K562 (cell line): ENCODE data around the gene PSPC1. TPM values are rescaled to one million over a fixed set of nuclear protein-coding genes. Genes with fewer than 3 reads are reported as not detected.

ENCODE experiments used
- ATAC-seq: fragments of 200-7000 bp; cut with Tn5 transposase; 3 replicates; pipeline ENCODE4 v1.9.1; 2020; ENCODE audit warnings: moderate library complexity
- BruUV-seq: library from RNA; stranded (reverse); fragments of 400-500 nt; replicated peaks from 2 replicates; lab custom pipeline; 2021; lab: Mats Ljungman, UMichigan
- CTCF ChIA-PET: fragments of 300-600 bp; formaldehyde crosslinking; extraction: SDS; loops from one replicate; lab custom pipeline; 2021; ENCODE audit warnings: low intra/inter-chr PET ratio; lab: Yijun Ruan, JAX
- POLR2A ChIA-PET: fragments of 300-600, 350-650 bp; sonication (Branson Sonifier 250); formaldehyde crosslinking; extraction: SDS; loops from one replicate; lab custom pipeline; 2021; ENCODE audit warnings: antibody characterized with exemption, inconsistent platforms; lab: Yijun Ruan, JAX
- DNase-seq, 4 experiments: peaks; one replicate each; pipeline versions ENCODE4 v3.0.0 to v3.0.0-alpha.2; 2011 to 2018; ENCODE audit warnings: low spot score in 3 of 4, mixed read lengths in 3 of 4; ENCODE audit errors: extremely low read depth in 1 of 4
- FAIRE-seq: peaks from 2 replicates; lab custom pipeline; 2011; peaks lifted over from hg19 to GRCh38; lab: Jason Lieb, UNC
- H2AFZ ChIP-seq: 2 replicates; pipeline ENCODE4 v1.6.0; 2011; ENCODE audit warnings: low read depth, low read length, control low read depth, inconsistent platforms
- H3K27ac ChIP-seq: fragments of 200-600 bp; 3 replicates; pipeline ENCODE4 v1.8.0; 2011; ENCODE audit warnings: low read depth, mild to moderate bottlenecking, control low read depth, inconsistent platforms, low read length, moderate library complexity, mixed read lengths; ENCODE audit errors: extremely low read depth
- H3K27me3 ChIP-seq, 2 experiments: fragments of 300-600 bp in 1 of 2; 2 replicates in 1 of 2; 3 replicates in 1 of 2; pipeline versions ENCODE4 v1.6.0 to v1.8.0; 2011; ENCODE audit warnings: inconsistent platforms in 2 of 2, low read length in 2 of 2, mild to moderate bottlenecking in 1 of 2, mixed read lengths in 1 of 2, moderate library complexity in 1 of 2; ENCODE audit not compliant: control insufficient read depth in 2 of 2, insufficient read depth in 2 of 2
- H3K36me3 ChIP-seq: fragments of 300-600 bp; 3 replicates; pipeline ENCODE4 v1.8.0; 2011; ENCODE audit warnings: mild to moderate bottlenecking, low read length, inconsistent platforms; ENCODE audit not compliant: control insufficient read depth, insufficient read depth
- H3K4me1 ChIP-seq, 2 experiments: fragments of 200-600 bp in 1 of 2; replicated peaks in 1 of 2; 2 replicates in 1 of 2; 3 replicates in 1 of 2; pipeline versions ENCODE4 v1.5.1 to v1.8.0; 2011; ENCODE audit warnings: inconsistent platforms in 2 of 2, low read length in 2 of 2, mild to moderate bottlenecking in 1 of 2, mixed read lengths in 1 of 2, moderate library complexity in 1 of 2; ENCODE audit not compliant: control insufficient read depth in 2 of 2, insufficient read depth in 2 of 2
- H3K4me2 ChIP-seq: 2 replicates; pipeline ENCODE4 v1.6.1; 2011; ENCODE audit warnings: low read length, control low read depth, inconsistent platforms, mixed read lengths; ENCODE audit not compliant: insufficient read depth
- H3K4me3 ChIP-seq: fragments of 200-600 bp; sonication (generic), shearing (Covaris generic); 2 replicates; pipeline ENCODE4 v1.5.1; 2016; ENCODE audit warnings: control low read depth, inconsistent platforms
- H3K79me2 ChIP-seq: fragments of 200-600 bp; 3 replicates; pipeline ENCODE4 v1.8.0; 2011; ENCODE audit warnings: low read length, inconsistent platforms; ENCODE audit not compliant: control insufficient read depth, insufficient read depth
- H3K9ac ChIP-seq, 2 experiments: 2 replicates each; pipeline versions ENCODE4 v1.6.0 to v1.6.1; 2011; ENCODE audit warnings: low read depth in 2 of 2, low read length in 2 of 2, control low read depth in 1 of 2, inconsistent platforms in 1 of 2, mild to moderate bottlenecking in 1 of 2, mixed read lengths in 1 of 2; ENCODE audit not compliant: insufficient read depth in 1 of 2
- H3K9me1 ChIP-seq: one replicate; pipeline ENCODE4 v1.6.0; 2011; ENCODE audit warnings: inconsistent platforms, mild to moderate bottlenecking, low read length, moderate library complexity; ENCODE audit not compliant: control insufficient read depth, insufficient read depth
- H3K9me3 ChIP-seq: replicated peaks from 2 replicates; pipeline ENCODE4 v1.5.1; 2011; ENCODE audit warnings: low read depth, low read length, inconsistent platforms; ENCODE audit not compliant: control insufficient read depth, insufficient read depth
- H4K20me1 ChIP-seq: replicated peaks from 2 replicates; pipeline ENCODE4 v1.6.1; 2011; ENCODE audit warnings: low read length, inconsistent platforms, mixed read lengths; ENCODE audit not compliant: control insufficient read depth, insufficient read depth
- CBX3 ChIP-seq, 2 experiments: IDR thresholded peaks; 1 replicate in 1 of 2; 2 replicates in 1 of 2; pipeline ENCODE4 v1.6.1; 2012; ENCODE audit warnings: inconsistent platforms in 2 of 2, low read length in 2 of 2, borderline replicate concordance in 1 of 2, control low read depth in 1 of 2
- ESRRB ChIP-seq: fragments of 250-450 bp; sonication (Bioruptor Pico); IDR thresholded peaks from 2 replicates; pipeline ENCODE4 v1.5.0; 2020; ENCODE audit warnings: mild to moderate bottlenecking, moderate library complexity, borderline replicate concordance
- FOXA1 ChIP-seq: fragments of 450-650 bp; IDR thresholded peaks from 2 replicates; pipeline ENCODE4 v1.6.1; 2016; ENCODE audit warnings: mild to moderate bottlenecking, borderline replicate concordance
- NFXL1 ChIP-seq: fragments of 450-650 bp; formaldehyde crosslinking; IDR thresholded peaks from 2 replicates; pipeline ENCODE4 v1.4.0; 2021; ENCODE audit warnings: mild to moderate bottlenecking
- POLR2AphosphoS2 ChIP-seq: IDR thresholded peaks from 2 replicates; pipeline ENCODE4 v1.6.1; 2012; ENCODE audit warnings: low read length, improper control_type of control experiment
- RB1 ChIP-seq: fragments of 450-650 bp; IDR thresholded peaks from 2 replicates; pipeline ENCODE4 v1.6.1; 2017; ENCODE audit warnings: low read depth, mild to moderate bottlenecking
- RFX1 ChIP-seq: fragments of 450-650 bp; IDR thresholded peaks from 2 replicates; pipeline ENCODE4 v1.6.1; 2016; ENCODE audit warnings: mild to moderate bottlenecking, moderate library complexity
- SP1 ChIP-seq: sonication (generic); formaldehyde crosslinking; IDR thresholded peaks from 2 replicates; pipeline ENCODE4 v1.8.1; 2022; ENCODE audit warnings: mild to moderate bottlenecking, missing genetic modification reagents
- TRIM28 ChIP-seq: fragments of 450-650 bp; IDR thresholded peaks from 2 replicates; pipeline ENCODE4 v1.6.1; 2017
- ZFP30 ChIP-seq: fragments of 250-450 bp; sonication (Bioruptor Pico); IDR thresholded peaks from 2 replicates; pipeline ENCODE4 v1.8.0; 2022; ENCODE audit warnings: moderate library complexity, mild to moderate bottlenecking, inconsistent platforms, borderline replicate concordance
- ZFP36 ChIP-seq: fragments of 150-350 bp; IDR thresholded peaks from 2 replicates; pipeline ENCODE4 v1.6.1; 2018; ENCODE audit warnings: low read length, low read depth; ENCODE audit not compliant: partially characterized antibody
- ZNF184 ChIP-seq: sonication (generic); formaldehyde crosslinking; IDR thresholded peaks from 2 replicates; pipeline ENCODE4 v1.5.0; 2020; ENCODE audit warnings: missing genetic modification reagents
- WGBS: fragments of 100-300 bp; shearing (Covaris generic); methylation state at CpG from one replicate; pipeline ENCODE4 v1.1.6; 2016; ENCODE audit warnings: low coverage, mixed read lengths; ENCODE audit not compliant: insufficient coverage; ENCODE audit errors: missing lambda C conversion rate; 5-methylcytosine and 5-hydroxymethylcytosine counted together
- in situ Hi-C: fragments of 300-500 bp; cut with MboI; formaldehyde crosslinking; loops from 4 replicates; pipeline ENCODE4 v1.15.0; 2018; ENCODE audit warnings: inconsistent platforms, mixed read lengths
- intact Hi-C: fragments of 100-400 bp; cut with micrococcal nuclease; formaldehyde crosslinking; loops from 2 replicates; pipeline ENCODE4 v1.14.2; 2022
- polyA plus RNA-seq, 8 experiments: library from polyadenylated mRNA; depleted of rRNA in 4 of 8; stranded (reverse) in 5 of 8; unstranded in 3 of 8; fragments of >200 nt; fragmentation: Nextera tagmentation in 2 of 8; fragmentation: Illumina TruSeq in 1 of 8; extraction: Ambion mirVana in 2 of 8; extraction: Trizol in 1 of 8; gene quantifications; 2 replicates each; pipeline versions ENCODE4 v1.2.1 to v1.2.3, GENCODE V29; 2011 to 2014; ENCODE audit warnings: inconsistent platforms in 1 of 8, missing spikeins in 1 of 8
- total RNA-seq, 7 experiments: library from RNA; depleted of rRNA in 6 of 7; stranded (reverse); fragments of >200 nt in 6 of 7; fragmentation: Illumina TruSeq in 2 of 7; extraction: Trizol in 2 of 7; gene quantifications; 2 replicates each; pipeline versions ENCODE4 v1.2.1 to v1.2.3, GENCODE V29; 2011 to 2021; ENCODE audit warnings: low replicate concordance in 1 of 7
- TF ChIP-seq, protein P1 (sequence below), 3 experiments: fragments of 200-800 bp in 1 of 3; fragments of 250-450 bp in 1 of 3; fragments of 450-650 bp in 1 of 3; sonication (Bioruptor Pico) in 1 of 3; sonication (Bioruptor generic) in 1 of 3; formaldehyde crosslinking in 1 of 3; IDR thresholded peaks; 2 replicates each; pipeline versions ENCODE4 v1.6.1 to v1.8.0; 2016 to 2022; ENCODE audit warnings: mild to moderate bottlenecking in 2 of 3, missing genetic modification characterization in 2 of 3, missing compliant biosample characterization in 1 of 3, moderate library complexity in 1 of 3
- TF ChIP-seq, protein P2 (sequence below), 2 experiments: IDR thresholded peaks in 1 of 2; conservative IDR thresholded peaks in 1 of 2; 2 replicates each; pipeline ENCODE4 v1.6.1; 2016; ENCODE audit warnings: low read depth in 2 of 2, mild to moderate bottlenecking in 1 of 2, missing compliant biosample characterization in 1 of 2, missing genetic modification characterization in 1 of 2, moderate library complexity in 1 of 2
- TF ChIP-seq, protein P3 (sequence below): fragments of 450-650 bp; IDR thresholded peaks from 2 replicates; pipeline ENCODE4 v1.6.1; 2016; ENCODE audit warnings: mild to moderate bottlenecking

Gene PSPC1
- total and polyA plus RNA-seq, 9 of the 15 experiments (the other 6 are each of a cell fraction or from before 2014, with no cell fraction given): 8.6 to 60.4 (median 42.4) TPM

DNA sequence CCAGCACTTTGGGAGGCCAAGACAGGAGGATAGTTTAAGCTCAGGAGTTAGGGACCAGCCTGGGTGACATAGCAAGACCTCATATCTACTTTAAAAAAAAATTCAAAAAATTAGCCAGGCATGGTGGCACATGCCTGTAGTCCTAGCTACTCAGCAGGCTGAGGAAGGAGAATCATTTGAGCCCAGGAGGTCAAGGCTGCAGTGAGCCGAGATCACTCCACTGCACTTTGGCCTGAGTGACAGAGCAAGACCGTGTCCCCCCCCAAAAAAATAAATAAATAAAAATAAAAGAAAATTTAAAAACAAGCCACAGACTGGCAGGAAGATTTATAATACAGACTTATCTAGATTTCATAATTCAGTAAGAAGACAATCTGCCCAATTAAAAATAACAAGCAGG is 14.8 kb downstream of the PSPC1 start:
- no peaks in the 10 kb centered on the region for H3K9me3 ChIP-seq
- no peak overlapping the region for H3K9ac ChIP-seq
- H3K27ac ChIP-seq: no peak overlapping the region
- no peak for ATAC-seq
- FAIRE-seq: no peak
- H3K9me1 ChIP-seq: no peaks in the 10 kb centered on the region
- H4K20me1 ChIP-seq: 0 out of 2 replicates have a peak, but pooled peaks cover 3% of the 10 kb centered on the region
- no peaks in the 10 kb centered on the region for H3K4me1 ChIP-seq
- no peaks in the 10 kb centered on the region for H3K27me3 ChIP-seq
- no peak overlapping the region for H3K4me2 ChIP-seq
- no peak overlapping the region for H3K4me3 ChIP-seq
- in situ Hi-C loops: no loop called here
- ChIA-PET POLR2A (no interaction called here), CTCF (no interaction called here)
- TF ChIP-seq RFX1 (no peak), NFXL1 (no peak), TRIM28 (no peak), ZFP36 (no peak), ZFP30 (no peak), FOXA1 (no peak), CBX3 (IDR thresholded peaks at IDR 0.05; ENCODE audit: borderline replicate concordance in 1 of 2, low read length in 2 of 2) (no peak), RB1 (no peak), POLR2AphosphoS2 (no peak), ESRRB (CRISPR knock-in tag) (no peak), ZNF184 (no peak), SP1 (CRISPR knock-in tag) (no peak)
- TF ChIP-seq, protein P1, sequence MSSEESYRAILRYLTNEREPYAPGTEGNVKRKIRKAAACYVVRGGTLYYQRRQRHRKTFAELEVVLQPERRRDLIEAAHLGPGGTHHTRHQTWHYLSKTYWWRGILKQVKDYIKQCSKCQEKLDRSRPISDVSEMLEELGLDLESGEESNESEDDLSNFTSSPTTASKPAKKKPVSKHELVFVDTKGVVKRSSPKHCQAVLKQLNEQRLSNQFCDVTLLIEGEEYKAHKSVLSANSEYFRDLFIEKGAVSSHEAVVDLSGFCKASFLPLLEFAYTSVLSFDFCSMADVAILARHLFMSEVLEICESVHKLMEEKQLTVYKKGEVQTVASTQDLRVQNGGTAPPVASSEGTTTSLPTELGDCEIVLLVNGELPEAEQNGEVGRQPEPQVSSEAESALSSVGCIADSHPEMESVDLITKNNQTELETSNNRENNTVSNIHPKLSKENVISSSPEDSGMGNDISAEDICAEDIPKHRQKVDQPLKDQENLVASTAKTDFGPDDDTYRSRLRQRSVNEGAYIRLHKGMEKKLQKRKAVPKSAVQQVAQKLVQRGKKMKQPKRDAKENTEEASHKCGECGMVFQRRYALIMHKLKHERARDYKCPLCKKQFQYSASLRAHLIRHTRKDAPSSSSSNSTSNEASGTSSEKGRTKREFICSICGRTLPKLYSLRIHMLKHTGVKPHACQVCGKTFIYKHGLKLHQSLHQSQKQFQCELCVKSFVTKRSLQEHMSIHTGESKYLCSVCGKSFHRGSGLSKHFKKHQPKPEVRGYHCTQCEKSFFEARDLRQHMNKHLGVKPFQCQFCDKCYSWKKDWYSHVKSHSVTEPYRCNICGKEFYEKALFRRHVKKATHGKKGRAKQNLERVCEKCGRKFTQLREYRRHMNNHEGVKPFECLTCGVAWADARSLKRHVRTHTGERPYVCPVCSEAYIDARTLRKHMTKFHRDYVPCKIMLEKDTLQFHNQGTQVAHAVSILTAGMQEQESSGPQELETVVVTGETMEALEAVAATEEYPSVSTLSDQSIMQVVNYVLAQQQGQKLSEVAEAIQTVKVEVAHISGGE (CRISPR knock-in tag; IDR thresholded peaks at IDR 0.05): no peak
- TF ChIP-seq, protein P2, sequence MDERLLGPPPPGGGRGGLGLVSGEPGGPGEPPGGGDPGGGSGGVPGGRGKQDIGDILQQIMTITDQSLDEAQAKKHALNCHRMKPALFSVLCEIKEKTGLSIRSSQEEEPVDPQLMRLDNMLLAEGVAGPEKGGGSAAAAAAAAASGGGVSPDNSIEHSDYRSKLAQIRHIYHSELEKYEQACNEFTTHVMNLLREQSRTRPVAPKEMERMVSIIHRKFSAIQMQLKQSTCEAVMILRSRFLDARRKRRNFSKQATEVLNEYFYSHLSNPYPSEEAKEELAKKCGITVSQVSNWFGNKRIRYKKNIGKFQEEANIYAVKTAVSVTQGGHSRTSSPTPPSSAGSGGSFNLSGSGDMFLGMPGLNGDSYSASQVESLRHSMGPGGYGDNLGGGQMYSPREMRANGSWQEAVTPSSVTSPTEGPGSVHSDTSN (CRISPR knock-in tag; IDR thresholded peaks at IDR 0.05; ENCODE audit: low read depth): no peak
- TF ChIP-seq, protein P2 (tag; conservative IDR thresholded peaks at IDR 0.05; ENCODE audit: low read depth): no peak
- TF ChIP-seq, protein P3, sequence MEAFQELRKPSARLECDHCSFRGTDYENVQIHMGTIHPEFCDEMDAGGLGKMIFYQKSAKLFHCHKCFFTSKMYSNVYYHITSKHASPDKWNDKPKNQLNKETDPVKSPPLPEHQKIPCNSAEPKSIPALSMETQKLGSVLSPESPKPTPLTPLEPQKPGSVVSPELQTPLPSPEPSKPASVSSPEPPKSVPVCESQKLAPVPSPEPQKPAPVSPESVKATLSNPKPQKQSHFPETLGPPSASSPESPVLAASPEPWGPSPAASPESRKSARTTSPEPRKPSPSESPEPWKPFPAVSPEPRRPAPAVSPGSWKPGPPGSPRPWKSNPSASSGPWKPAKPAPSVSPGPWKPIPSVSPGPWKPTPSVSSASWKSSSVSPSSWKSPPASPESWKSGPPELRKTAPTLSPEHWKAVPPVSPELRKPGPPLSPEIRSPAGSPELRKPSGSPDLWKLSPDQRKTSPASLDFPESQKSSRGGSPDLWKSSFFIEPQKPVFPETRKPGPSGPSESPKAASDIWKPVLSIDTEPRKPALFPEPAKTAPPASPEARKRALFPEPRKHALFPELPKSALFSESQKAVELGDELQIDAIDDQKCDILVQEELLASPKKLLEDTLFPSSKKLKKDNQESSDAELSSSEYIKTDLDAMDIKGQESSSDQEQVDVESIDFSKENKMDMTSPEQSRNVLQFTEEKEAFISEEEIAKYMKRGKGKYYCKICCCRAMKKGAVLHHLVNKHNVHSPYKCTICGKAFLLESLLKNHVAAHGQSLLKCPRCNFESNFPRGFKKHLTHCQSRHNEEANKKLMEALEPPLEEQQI: no peak
- peaks cover 87% of the 10 kb centered on the region for H3K79me2 ChIP-seq
- intact Hi-C loops: no loop called here
- no TSS peak for BruUV-seq
- peaks cover 60% of the 10 kb centered on the region for H3K36me3 ChIP-seq
- DNase-seq: no peak
- WGBS: 100% methylated on average over 1 of the region's 2 CpGs
- no peak overlapping the region for H2AFZ ChIP-seq
